NCI-H82 (cell line): ENCODE data around the gene NRN1.

Experiments
- DNase-seq: peaks from one replicate; lab custom pipeline; 2025; lab: John Stamatoyannopoulos, UW

NRN1 gene

DNA sequence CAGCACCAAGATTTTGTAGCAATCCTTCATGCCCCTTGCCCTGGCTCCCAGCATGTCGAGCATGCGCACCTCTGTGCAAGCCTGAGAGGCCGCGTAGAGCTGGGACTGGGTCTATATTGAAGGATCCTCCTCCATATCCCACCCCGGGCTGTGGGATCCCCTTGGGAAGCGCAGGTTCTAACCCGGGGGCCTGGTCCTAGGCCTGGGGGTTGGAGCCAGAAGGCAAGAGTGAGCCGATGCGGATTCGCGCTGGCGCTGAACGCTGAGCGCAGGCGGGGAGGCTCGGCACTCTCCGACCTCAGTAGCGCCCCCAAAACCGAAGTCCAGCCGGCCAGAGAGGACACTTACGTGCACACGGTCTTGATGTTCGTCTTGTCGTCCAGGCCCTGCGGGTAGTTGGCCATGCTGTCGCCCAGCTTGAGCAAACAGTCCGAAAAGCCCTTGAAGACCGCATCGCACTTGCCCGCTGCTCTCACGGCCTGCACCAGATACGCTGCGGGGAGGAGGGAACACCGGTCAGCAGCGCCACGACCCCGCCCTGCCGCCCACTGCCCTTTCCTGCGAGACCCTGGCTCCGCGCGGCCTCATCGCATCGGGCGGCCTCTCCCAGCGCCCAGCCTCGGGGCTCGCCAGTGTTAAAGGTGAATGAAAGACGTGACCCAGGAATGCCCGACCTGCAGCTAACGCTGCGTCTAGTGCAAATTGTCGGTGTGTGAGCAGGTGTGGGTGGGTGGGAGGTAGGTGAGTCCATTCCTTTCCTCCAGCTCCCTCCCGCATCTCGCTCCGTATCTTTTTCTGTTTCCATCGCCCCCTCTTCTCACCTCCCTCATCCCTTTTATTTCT, 4.5 kb downstream of the NRN1 start:
- DNase-seq: no peak

DNA sequence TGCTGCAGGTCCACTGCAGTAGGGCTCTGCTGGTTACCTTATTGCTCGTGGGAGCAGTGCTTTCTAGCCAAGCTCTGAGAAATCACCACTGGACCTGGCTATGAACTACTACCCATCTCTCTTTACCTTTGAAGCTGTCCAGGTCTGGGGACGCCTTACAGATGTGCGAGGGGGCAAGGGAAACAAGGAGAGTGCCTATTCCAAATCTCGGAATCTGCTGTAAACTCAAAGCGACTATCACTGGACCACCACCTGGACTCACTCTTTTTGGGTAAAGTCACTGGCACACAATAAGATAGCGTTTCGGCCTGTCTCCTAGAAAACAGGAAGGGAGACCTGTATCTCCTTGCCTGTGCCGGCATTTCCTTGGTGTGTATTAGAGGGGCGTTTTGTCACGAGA, 5.3 kb downstream of the NRN1 start:
- DNase-seq: no peak

DNA sequence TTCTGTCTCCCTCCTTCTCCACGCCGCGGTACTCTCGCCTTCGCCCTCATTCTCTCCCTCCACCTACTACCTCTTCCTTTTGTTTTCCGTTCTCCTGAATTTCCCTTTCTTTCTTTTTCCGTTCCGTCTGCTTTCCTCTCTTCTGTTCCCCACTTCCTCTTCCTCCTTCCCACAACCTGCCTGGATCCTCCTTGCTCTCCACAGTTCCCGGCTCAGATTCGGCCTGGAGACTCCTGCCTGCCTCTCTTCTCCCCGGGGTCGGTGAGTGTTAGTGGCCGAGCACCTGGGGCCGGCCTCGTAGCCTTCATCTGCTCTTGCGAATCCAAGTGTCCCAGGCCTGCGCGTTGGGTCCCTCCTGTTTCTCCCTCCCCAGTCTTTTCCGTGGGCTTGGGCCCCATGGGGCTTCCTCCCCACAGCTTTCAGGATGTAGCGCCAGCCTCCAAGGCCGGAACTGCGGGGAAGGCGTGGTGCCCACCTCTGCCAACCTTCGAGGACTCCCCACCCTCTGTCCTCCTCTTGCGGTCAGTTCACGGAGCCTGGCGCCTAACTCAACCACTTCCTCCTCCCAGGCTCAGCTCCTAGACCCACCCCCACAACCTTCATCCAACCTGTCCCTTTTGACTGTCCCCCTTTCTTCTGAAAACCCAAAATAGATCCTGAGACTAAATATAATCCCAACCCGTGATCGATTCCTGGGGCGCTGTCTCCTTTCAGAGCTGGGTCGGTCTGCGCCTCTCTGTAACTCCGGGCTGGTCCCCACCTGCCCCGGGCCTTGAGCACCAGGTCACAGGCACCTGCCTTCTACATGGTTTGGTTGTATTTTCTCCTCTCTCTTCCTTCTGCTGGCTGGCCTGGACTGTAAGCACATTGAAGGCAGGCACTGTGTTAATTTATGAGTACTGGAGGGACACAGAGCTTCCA, 6.8 kb downstream of the NRN1 start:
- DNase-seq: no peak

DNA sequence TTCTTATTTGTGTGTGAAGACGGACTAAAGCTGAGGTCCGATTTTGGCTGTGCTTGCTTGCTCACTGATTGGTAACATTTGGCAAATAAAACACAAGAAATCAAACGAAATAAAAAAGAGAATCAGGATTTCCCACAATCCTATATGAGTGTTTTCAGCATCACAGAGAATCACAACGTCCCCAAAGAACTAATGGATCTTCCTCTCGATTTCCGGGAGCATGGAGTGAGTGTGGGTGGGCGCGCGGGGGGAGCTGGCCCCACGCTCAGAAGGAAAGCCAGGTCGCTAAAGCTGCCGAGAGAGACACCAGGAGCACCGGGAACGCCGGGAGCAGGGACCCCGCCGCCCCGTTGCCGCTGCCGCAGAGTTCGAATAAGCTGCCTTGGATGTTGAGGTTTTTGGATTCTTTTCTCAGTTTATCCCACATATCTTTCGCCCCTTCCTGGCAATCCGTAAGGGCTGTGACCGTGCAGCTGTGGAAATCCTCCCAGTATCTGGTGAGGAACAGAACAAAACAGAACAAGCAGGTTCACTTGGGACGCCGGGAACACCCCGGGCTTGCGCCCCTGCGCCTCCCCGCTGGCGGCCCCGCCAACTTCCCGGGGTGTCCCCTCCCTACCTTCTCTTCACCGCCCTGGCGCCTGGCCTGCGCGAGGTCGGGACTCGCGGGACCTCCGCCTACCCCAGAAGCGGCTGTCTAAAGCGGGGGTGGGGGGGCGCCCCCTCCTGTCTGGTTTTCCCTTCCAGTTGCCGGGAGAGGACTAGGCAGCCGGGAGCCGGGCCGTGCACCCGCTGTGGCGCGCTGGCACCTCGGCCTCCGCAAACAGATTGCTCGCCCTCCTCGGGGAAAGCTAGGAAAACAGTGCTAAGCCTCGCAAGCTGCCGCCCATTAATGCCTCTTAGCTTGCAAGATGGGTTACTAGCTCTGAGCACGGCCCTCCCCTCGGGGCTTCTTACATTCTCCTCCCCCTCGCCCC, 7.7 kb downstream of the NRN1 start:
- peak; percentile 92 for DNase-seq

DNA sequence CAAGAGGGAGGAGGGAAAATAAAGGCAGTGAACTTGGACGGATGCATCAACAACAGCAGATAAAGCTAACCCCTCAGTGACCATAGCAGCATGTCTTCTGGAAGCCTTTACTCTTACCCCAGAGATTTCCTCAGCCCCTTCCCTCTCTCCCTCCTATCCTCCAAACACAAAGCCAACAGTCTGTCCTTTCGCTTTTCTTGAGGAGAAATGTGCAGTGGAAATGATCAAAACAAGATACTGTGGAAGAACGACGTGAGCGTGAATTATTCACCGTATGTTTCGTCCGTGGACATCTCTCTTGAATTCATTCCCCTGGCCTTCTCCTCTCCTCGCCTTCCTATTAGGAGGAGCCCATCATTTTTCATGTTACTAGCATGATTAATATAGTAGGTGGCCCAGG, 8.5 kb downstream of the NRN1 start:
- DNase-seq: peak; percentile 35

DNA sequence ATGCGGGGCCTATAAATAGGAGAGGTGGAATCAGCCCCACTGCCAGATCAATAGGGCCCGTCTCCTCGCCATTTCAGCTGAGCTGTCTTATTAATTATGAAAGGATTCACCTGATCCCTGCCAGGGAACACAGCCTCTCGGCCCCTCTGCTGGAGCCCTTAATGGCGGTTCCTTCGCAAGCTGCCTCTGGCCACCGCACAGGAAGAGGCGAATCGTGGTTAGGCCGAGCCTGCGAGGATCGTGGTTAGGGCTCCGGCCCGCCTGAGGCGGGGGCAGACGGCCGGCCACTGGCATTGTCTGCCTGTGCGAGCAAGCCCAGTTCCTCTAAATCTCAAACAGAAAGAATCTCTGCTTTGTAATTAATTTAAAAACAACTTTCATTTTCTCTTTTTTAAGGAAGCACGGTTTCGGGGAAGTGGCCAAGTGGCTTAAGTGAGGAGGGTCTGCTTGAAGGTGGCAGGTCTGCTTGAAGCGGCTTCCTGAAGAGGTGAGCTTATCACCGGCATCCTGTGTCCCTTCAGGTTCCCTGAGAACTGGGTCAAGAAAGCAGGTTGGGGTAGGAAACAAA, 9.2 kb downstream of the NRN1 start:
- peak; percentile 55 for DNase-seq

DNA sequence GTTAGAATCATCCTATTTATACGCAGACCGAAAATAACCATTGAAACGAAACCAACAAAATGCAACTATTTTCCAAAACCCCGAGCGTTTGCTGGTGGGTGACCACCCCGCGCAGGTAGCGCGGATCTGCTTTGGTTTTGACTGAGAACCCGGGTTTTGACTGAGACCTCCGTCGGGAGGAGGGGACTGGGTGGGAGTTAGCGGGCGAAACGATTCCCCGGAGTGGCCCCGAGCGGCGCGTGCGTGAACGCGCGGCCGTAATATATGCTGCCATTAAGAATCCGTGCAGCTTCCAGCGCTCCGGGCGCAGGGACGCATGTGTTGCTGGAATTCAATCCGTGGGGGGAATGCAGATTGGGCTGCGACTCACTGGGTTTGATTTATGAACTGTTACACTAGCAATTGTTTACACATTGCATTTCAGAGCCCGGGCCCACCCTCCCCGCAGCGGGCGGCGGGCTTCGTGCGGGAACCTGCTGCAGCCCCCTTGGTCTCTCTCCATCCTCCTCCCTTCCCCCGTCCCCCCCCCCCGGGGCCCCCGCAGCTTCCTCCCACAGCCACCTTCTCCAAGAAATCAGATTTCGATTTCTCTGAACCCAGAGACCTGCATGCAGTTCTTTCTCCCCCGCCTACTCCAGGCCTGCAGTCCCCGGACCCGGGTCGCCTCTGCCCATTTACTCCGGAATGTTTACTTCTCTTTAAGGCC, 9.9 kb downstream of the NRN1 start:
- peak; percentile 74 for DNase-seq

DNA sequence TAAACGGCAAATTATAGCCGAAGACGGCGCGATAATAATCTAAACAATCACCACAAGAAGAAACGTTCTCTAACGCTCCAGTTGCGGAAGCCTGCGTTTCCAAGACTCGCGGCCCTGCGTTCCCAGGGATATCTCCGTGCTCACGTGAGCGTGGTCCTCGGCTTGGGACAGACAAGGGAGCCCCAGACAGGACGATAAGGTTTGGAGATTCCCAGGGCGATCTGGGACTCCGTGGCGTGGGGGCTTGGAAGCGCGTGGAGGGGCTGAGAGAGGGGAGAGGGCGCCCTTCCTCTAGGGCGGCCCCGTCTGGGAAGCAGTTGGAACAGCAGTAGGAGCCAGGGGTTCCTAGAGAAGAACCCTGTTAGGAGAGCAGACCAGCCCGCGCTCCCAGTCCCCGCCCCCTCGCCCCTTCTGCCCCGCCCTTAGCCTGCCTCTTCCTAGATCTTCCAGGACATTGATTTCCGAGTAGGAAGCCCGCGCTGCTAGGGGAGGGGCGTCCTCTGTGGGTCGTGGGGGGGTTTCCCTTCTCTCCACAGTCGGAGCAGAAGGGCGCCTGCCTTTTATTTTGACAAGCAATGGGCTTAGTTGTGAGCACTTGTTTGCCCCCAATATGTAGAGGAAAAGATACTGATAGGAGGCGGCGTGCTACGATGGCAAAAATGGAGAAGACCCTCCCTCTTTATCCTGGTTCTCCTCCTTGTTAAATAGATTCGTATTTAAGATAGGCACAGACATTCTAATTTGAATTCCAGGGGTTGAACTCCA, 10.6 kb downstream of the NRN1 start:
- DNase-seq: peak; percentile 89

DNA sequence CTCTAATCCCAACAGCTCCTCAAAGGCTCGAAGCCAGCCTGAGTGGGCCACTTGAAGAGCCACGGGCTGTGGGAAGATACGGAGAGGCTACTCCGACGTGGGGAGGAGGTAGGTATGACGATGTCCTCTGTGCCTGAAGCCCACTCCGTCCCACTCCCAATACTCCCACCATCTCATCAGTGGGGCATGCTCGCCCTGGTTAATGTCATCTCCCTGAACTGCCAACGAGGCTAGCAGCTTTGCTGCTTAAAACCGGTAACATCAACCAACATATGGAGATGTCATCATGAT, 11.1 kb downstream of the NRN1 start:
- no peak for DNase-seq

DNA sequence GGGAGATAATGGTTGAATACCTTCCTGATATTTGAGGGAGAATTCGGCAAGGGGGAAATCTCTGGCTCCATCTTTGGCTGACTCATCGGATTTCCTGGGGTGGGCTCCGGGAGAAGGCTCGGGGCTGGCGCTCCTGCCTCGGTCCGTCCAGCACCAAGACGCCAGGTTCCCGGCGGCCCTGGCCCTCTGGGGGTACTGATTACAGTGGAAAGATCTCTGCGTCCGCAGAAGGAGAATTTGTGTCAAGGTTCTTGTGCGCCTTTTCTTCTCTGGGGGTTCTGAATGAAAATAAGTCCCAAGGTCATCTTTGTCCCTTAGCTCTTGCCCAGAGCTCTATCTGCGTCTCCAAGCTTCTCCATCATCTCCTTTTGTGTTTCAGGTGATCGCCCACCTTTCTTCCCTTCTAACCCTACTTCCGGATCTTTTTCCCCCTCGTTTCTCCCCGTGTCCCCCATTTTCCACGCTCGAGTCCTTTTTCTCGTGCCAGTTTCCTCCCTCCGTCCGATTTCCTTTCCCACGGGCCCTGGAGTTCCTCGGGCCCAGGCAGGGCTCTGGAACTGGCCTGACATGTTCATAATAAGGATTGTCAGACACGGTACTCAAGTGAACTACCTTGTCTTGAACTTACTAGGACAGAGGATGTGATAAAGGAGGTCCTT, 11.6 kb downstream of the NRN1 start:
- no peak for DNase-seq

DNA sequence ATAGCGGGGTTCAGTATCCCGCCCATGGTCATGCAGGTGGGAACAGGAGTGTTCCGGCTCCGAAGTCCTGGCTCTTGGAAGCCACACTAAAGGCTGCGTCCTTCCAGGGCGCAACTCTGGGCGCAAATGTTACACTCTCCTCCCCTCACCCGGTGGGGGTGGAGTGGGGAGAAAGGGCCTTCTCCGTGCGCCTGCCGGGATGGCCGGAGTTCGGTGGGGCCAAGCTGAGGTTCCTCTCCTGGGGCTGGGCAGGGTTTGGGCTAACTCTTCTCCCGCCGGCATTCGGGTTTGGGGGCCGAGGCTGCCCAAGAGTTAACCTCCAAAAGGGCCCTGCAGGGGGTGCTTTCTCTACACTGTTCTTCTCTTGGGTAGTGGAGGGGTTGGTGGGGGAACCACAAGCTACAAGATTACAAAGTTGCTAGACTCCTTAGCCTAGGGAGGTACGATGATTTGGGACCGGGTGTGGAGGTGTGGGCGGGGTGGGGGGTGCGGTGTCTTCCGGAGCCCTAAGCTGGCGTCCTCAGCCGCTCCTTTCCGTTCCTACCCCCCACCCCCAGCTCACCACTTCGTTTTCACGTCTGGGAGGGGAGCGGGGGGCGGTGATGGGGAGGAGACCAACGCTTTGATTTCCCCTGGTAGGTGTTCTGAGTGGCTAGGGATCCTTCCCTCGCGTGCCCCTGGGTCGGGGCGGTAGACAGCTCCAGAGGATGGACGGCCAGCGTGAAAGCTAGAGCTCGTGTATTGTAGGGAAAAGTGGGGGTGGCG, 12.3 kb downstream of the NRN1 start:
- DNase-seq: no peak

DNA sequence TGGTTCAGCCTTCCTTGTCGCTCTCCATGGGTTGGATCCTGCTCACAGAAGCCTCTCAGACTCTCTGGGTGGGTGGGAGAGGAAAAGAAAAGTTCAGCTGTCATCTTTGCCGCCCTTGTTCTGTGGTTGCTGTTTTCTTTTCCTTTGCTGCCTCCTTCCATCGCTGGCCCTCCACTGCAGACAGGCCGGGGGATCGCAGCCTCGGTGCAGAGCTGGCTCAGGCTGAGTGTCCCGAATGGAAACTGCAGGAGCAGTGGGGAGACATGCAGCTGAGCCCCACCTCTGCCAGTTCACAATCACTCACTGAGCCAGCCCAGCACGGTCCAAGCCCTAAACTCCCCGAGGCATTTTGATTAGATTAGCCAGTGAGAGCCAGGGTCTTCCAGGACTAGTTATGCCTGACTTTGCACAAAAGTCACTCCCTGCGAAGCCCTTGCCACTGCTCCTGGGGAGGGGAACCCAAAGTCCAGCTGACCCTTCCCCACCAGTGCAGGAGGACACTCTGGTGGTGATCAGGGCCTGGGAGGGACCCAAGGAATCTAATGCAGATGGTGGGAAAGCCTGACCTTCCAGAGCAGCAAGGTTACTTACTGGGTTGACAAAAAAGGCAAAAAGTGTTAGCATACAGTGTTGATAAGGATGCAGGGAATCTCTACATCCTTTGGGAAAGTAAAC, 14.0 kb downstream of the NRN1 start:
- peak; percentile 14 for DNase-seq

DNA sequence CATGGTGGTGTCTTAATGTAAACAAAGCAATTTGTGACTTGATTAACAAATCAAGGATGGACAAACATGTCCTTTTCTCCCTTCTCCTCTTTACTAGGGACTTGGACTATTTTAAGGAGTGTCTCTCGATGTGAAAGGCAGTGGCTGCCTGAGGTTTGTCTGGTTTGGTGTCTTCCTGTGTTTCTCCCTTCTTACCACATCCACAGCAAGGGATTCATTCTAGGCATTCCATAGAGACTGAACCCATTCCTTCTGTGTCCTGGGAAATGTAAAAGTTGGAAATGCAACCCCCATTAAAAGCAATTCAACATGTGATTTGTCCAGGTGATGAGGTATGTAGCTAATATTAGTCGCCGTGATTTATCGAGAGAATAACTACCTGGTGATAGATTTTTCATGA, 15.9 kb downstream of the NRN1 start:
- no peak for DNase-seq

DNA sequence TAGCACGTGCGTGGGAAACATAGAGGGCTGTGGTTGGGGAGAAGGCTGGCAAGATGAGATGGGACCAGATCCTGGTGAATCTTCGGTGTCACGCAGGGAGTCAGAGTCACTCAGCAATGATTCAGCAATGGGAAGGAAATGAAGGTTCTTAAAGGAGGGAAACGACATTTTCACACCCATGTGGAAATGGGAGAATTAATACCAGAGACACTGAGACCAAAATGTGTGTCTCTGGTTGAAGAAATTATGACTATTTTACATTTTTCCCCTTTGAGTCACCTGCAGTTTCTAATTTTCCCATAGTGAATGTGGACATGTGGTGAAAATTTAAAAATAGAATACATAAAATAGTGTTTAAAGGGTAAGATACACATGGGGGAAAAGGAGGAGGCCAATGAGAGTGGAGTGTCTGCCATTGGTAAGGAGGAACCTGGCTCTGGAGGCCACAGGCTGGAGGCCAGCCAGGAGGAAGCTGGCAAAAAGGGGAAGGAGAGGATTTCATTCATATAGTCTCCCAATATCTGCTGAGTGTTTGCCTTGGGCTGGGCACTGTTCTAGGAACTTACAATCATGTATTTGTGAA, 17.5 kb downstream of the NRN1 start:
- DNase-seq: no peak

DNA sequence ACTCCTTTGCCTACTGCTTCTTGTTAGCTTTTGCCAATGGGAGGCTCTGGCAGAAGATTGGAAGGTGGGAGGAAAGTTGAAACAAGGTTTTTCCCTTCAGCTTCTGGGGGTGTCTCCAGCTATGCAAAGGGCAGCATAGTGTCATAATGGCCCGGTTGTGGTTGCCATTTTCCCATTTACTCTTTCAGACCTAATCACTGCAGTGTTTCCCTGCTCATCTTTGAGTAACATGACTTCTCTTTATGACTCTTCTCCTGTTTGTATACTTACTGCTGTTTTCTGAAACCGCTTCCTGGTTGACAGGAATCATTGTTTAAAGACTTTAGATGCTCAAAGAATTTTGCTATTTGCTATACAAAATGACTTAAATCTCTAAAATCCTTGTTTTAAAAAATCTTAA, 19.9 kb downstream of the NRN1 start:
- DNase-seq: no peak

DNA sequence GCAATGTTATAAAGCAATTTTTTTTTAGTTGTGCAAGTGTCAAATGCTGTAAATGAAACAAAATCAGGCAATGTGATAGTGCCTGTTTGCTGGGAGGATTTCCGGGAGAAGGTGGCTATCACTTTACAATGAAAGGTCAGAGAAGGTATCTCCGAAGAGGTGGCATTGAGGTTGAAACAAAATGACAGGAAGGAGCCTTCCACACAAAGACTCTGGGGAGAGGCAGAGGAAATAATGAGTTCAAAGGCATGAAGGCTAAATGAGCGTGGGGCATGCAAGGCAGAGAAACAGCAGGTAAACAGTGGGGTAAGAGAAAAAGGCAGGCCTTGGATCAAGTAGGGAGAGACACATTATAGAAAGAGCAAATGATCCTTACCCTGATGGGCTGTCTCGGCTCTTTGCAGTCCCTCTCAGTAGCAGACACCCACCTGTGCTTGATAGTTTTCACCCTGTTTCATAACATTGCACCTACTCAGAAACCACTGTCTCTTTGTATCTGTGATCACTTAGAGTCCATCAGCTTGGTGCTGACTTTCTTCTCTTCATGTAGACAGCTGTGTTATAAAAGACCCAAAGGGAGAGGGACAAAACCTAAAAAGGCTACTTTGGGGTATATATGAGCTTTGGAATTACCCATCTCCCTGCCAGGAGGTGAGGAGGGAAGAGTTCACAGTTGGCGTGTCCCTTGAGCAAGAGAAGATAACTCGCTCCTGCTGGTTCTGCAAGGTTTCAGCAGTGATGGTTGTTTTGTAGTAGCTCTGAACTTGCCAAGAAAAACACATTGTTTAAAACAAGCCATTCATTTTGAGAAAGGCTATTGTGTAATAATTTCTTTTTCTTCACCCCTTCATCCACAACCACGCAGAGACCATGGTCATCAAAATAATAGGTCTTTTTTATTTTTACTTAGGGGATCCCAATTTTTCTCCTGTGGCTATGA, 22.3 kb downstream of the NRN1 start:
- no peak for DNase-seq
